OCI-LY1 (cell line): ENCODE results near the gene NT5C3A.
"Not testable (repeated sequence)": the region's sequence is repeated elsewhere in the genome, so short reads cannot be mapped to it uniquely, and the experiment has no call there.

ENCODE experiments used
- H2AFZ ChIP-seq: fragments of 200-600 bp; sonication (generic), shearing (Covaris generic); 2 replicates; pipeline ENCODE4 v1.6.0; 2014; ENCODE audit warnings: antibody characterized with exemption, mild to moderate bottlenecking, low read length
- H3F3A ChIP-seq: fragments of 200-600 bp; sonication (generic), shearing (Covaris generic); 2 replicates; pipeline ENCODE4 v1.6.0; 2014; ENCODE audit warnings: mild to moderate bottlenecking, antibody characterized with exemption, low read length, moderate library complexity; ENCODE audit not compliant: insufficient read depth
- H3K27ac ChIP-seq: fragments of 200-600 bp; sonication (generic); 2 replicates; pipeline ENCODE4 v1.5.1; 2014; ENCODE audit warnings: low read length, mixed run types, mild to moderate bottlenecking, low read depth; ENCODE audit not compliant: poor library complexity, severe bottlenecking
- H3K27me3 ChIP-seq: fragments of 200-600 bp; sonication (generic); 2 replicates; pipeline ENCODE4 v1.6.0; 2014; ENCODE audit warnings: antibody characterized with exemption, mild to moderate bottlenecking, low read length, moderate library complexity; ENCODE audit not compliant: insufficient read depth
- H3K36me3 ChIP-seq: fragments of 200-600 bp; sonication (generic); 2 replicates; pipeline ENCODE4 v1.6.1; 2014; ENCODE audit warnings: mild to moderate bottlenecking, antibody characterized with exemption, low read length, moderate library complexity, mixed read lengths; ENCODE audit not compliant: insufficient read depth
- H3K4me1 ChIP-seq: fragments of 200-600 bp; sonication (generic); 2 replicates; pipeline ENCODE4 v1.5.1; 2014; ENCODE audit warnings: mild to moderate bottlenecking, low read length, moderate library complexity; ENCODE audit not compliant: insufficient read depth, severe bottlenecking
- H3K4me2 ChIP-seq: fragments of 200-600 bp; sonication (generic), shearing (Covaris generic); 2 replicates; pipeline ENCODE4 v1.6.1; 2014; ENCODE audit warnings: low read length
- H3K4me3 ChIP-seq: fragments of 200-600 bp; sonication (generic); 2 replicates; pipeline ENCODE4 v1.5.1; 2014; ENCODE audit warnings: low read length, low read depth, mild to moderate bottlenecking, mixed read lengths; ENCODE audit not compliant: poor library complexity, severe bottlenecking
- H3K79me2 ChIP-seq: fragments of 200-600 bp; shearing (Covaris generic); 2 replicates; pipeline ENCODE4 v1.6.1; 2016; ENCODE audit warnings: mixed run types, low read length, mixed read lengths; ENCODE audit not compliant: insufficient read depth
- H3K9ac ChIP-seq: fragments of 200-600 bp; sonication (generic), shearing (Covaris generic); 2 replicates; pipeline ENCODE4 v1.6.1; 2014; ENCODE audit warnings: mild to moderate bottlenecking, low read length, mixed read lengths
- H3K9me2 ChIP-seq: fragments of 200-600 bp; sonication (generic), shearing (Covaris generic); 2 replicates; pipeline ENCODE4 v1.6.1; 2014; ENCODE audit warnings: low read depth, mild to moderate bottlenecking, low read length, mixed read lengths
- H3K9me3 ChIP-seq: fragments of 200-600 bp; shearing (Covaris generic); 2 replicates; pipeline ENCODE4 v1.6.1; 2014; ENCODE audit warnings: low read length, mixed read lengths
- H4K20me1 ChIP-seq: fragments of 200-600 bp; sonication (generic), shearing (Covaris generic); 2 replicates; pipeline ENCODE4 v1.6.0; 2016; ENCODE audit warnings: mild to moderate bottlenecking, low read length; ENCODE audit not compliant: insufficient read depth
- TF ChIP-seq, protein P1 (sequence below): fragments of 200-600 bp; sonication (generic), shearing (Covaris generic); IDR thresholded peaks from 2 replicates; pipeline ENCODE4 v1.5.1; 2017; ENCODE audit warnings: mild to moderate bottlenecking, antibody characterized with exemption, low read length, moderate library complexity, mixed read lengths

Gene NT5C3A

DNA sequence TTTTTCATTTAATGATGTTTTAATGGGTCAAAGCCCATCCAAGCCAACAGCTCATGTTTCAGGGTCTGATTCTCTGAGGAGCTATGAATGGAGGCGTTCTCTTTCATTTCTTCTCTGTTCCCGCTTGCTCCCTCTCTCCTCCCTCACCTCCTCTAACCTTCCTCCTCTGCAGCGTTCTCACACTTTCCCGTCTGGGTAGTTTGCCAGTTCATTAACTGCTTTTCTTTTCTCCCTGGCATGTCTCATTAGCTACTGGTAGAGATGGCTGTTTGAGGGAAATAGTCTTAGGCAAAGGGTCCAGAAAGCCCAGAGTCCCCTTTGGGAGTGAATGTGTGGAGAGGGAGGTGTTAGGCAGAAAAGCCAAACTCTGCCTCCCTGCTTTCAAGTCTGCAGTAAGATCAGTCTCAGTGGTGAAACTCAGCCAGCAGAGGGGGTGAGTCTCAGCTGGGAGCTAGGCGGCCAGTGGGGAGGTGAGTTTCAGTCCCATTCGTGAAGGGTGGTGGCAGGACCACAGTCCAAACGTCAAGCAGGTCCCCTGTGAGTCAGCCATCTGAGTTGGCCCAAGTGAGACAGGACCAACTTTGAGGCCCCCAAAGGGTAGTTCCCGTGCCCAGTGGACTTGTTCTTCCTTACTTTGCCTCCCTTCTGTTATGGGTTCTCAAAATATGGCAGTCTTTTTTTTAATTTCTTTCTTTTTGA, 98.0 kb downstream of the NT5C3A start:
- H2AFZ ChIP-seq, H3K9me3 ChIP-seq, H3K4me2 ChIP-seq, H3K27ac ChIP-seq, H3K36me3 ChIP-seq, H3K9me2 ChIP-seq, H3K27me3 ChIP-seq, H3K4me3 ChIP-seq, H3K79me2 ChIP-seq, H3F3A ChIP-seq, H3K4me1 ChIP-seq, H4K20me1 ChIP-seq, H3K9ac ChIP-seq: not testable (repeated sequence)
- TF ChIP-seq, protein P1, sequence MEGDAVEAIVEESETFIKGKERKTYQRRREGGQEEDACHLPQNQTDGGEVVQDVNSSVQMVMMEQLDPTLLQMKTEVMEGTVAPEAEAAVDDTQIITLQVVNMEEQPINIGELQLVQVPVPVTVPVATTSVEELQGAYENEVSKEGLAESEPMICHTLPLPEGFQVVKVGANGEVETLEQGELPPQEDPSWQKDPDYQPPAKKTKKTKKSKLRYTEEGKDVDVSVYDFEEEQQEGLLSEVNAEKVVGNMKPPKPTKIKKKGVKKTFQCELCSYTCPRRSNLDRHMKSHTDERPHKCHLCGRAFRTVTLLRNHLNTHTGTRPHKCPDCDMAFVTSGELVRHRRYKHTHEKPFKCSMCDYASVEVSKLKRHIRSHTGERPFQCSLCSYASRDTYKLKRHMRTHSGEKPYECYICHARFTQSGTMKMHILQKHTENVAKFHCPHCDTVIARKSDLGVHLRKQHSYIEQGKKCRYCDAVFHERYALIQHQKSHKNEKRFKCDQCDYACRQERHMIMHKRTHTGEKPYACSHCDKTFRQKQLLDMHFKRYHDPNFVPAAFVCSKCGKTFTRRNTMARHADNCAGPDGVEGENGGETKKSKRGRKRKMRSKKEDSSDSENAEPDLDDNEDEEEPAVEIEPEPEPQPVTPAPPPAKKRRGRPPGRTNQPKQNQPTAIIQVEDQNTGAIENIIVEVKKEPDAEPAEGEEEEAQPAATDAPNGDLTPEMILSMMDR, result peak; percentile 43; the same call in 1 of the 2 replicates
